ENCODE results near the gene PDE1C. TPM values are rescaled to one million over a fixed set of nuclear protein-coding genes. Genes with fewer than 3 reads are reported as not detected.
"Not testable (repeated sequence)": the region's sequence is repeated elsewhere in the genome, so short reads cannot be mapped to it uniquely, and the experiment has no call there.

Gene PDE1C
- total RNA-seq, 1 donor from 2014 or later, result 0.26 TPM

GRCh38 chr7:32089256-32089655 lies 19.0 kb upstream of the PDE1C start:
- no peak for DNase-seq (ENCODE audit: low read depth, low spot score)
- Mint-ChIP-seq H3K27me3 (ENCODE audit: low read depth) (peaks cover 16% of the 10 kb centered on the region), H3K4me3 (no peak overlapping the region), H3K4me1 (no peaks in the 10 kb centered on the region), H3K27ac (ENCODE audit: unreplicated experiment) (no peak overlapping the region), H3K9me3 (no peaks in the 10 kb centered on the region), H3K36me3 (ENCODE audit: low read depth) (no peaks in the 10 kb centered on the region)
- no peak for TF ChIP-seq CTCF (conservative IDR thresholded peaks at IDR 0.05)

GRCh38 chr7:32088451-32088881 lies 18.3 kb upstream of the PDE1C start:
- H3K4me3 Mint-ChIP-seq, result no peak overlapping the region
- no peak overlapping the region for H3K27ac Mint-ChIP-seq (ENCODE audit: unreplicated experiment)
- H3K36me3 Mint-ChIP-seq (ENCODE audit: low read depth), result no peaks in the 10 kb centered on the region
- no peaks in the 10 kb centered on the region for H3K9me3 Mint-ChIP-seq
- DNase-seq (ENCODE audit: low read depth, low spot score), result no peak
- peaks cover 16% of the 10 kb centered on the region for H3K27me3 Mint-ChIP-seq (ENCODE audit: low read depth)
- H3K4me1 Mint-ChIP-seq, result no peaks in the 10 kb centered on the region
- no peak for TF ChIP-seq CTCF (conservative IDR thresholded peaks at IDR 0.05)

GRCh38 chr7:32079510-32079909 lies 9.3 kb upstream of the PDE1C start:
- Mint-ChIP-seq H3K27ac (ENCODE audit: unreplicated experiment) (no peak overlapping the region), H3K9me3 (peaks cover 6% of the 10 kb centered on the region), H3K4me1 (peaks cover 5% of the 10 kb centered on the region), H3K4me3 (no peak overlapping the region), H3K27me3 (ENCODE audit: low read depth) (peaks cover 11% of the 10 kb centered on the region), H3K36me3 (ENCODE audit: low read depth) (peaks cover 2% of the 10 kb centered on the region)
- no peak for DNase-seq (ENCODE audit: low read depth, low spot score)
- TF ChIP-seq CTCF (conservative IDR thresholded peaks at IDR 0.05), result no peak

- peaks cover 2% of the 10 kb centered on the region for H3K36me3 Mint-ChIP-seq (ENCODE audit: low read depth)
- H3K4me1 Mint-ChIP-seq, result peaks cover 5% of the 10 kb centered on the region
- H3K9me3 Mint-ChIP-seq, result peaks cover 6% of the 10 kb centered on the region
- DNase-seq (ENCODE audit: low read depth, low spot score), result no peak
- no peak overlapping the region for H3K27ac Mint-ChIP-seq (ENCODE audit: unreplicated experiment)
- no peak for TF ChIP-seq CTCF (conservative IDR thresholded peaks at IDR 0.05)
- H3K27me3 Mint-ChIP-seq (ENCODE audit: low read depth), result peaks cover 18% of the 10 kb centered on the region
- H3K4me3 Mint-ChIP-seq, result no peak overlapping the region
Measured at GRCh38 chr7:32078824-32079223, 8.6 kb upstream of the PDE1C start.

GRCh38 chr7:32077806-32078205 lies 7.6 kb upstream of the PDE1C start:
- H3K36me3 Mint-ChIP-seq (ENCODE audit: low read depth), result peaks cover 2% of the 10 kb centered on the region
- no peak overlapping the region for H3K4me3 Mint-ChIP-seq
- no peak for DNase-seq (ENCODE audit: low read depth, low spot score)
- no peak for TF ChIP-seq CTCF (conservative IDR thresholded peaks at IDR 0.05)
- H3K27me3 Mint-ChIP-seq (ENCODE audit: low read depth), result peaks cover 26% of the 10 kb centered on the region
- H3K4me1 Mint-ChIP-seq, result peaks cover 5% of the 10 kb centered on the region
- H3K9me3 Mint-ChIP-seq, result peaks cover 6% of the 10 kb centered on the region
- no peak overlapping the region for H3K27ac Mint-ChIP-seq (ENCODE audit: unreplicated experiment)

- not testable (repeated sequence) for H3K9me3 Mint-ChIP-seq; H3K4me1 Mint-ChIP-seq; H3K27ac Mint-ChIP-seq (ENCODE audit: unreplicated experiment); H3K36me3 Mint-ChIP-seq (ENCODE audit: low read depth); H3K4me3 Mint-ChIP-seq; DNase-seq (ENCODE audit: low read depth, low spot score)
- peaks cover 36% of the 10 kb centered on the region for H3K27me3 Mint-ChIP-seq (ENCODE audit: low read depth)
Measured at GRCh38 chr7:32076802-32077201, 6.6 kb upstream of the PDE1C start.
